GM18517 (cell line): ENCODE data around the gene FAM174B.
A peak's percentile ranks its signal among the peaks of the same experiment; 100 is the strongest.

Source experiments
- ATAC-seq: cut with Tn5 transposase; IDR thresholded peaks from one replicate; pipeline ENCODE4 v1.9.1; 2021; ENCODE audit warnings: mild to moderate bottlenecking, moderate library complexity; ENCODE audit not compliant: unreplicated experiment

The FAM174B gene

DNA sequence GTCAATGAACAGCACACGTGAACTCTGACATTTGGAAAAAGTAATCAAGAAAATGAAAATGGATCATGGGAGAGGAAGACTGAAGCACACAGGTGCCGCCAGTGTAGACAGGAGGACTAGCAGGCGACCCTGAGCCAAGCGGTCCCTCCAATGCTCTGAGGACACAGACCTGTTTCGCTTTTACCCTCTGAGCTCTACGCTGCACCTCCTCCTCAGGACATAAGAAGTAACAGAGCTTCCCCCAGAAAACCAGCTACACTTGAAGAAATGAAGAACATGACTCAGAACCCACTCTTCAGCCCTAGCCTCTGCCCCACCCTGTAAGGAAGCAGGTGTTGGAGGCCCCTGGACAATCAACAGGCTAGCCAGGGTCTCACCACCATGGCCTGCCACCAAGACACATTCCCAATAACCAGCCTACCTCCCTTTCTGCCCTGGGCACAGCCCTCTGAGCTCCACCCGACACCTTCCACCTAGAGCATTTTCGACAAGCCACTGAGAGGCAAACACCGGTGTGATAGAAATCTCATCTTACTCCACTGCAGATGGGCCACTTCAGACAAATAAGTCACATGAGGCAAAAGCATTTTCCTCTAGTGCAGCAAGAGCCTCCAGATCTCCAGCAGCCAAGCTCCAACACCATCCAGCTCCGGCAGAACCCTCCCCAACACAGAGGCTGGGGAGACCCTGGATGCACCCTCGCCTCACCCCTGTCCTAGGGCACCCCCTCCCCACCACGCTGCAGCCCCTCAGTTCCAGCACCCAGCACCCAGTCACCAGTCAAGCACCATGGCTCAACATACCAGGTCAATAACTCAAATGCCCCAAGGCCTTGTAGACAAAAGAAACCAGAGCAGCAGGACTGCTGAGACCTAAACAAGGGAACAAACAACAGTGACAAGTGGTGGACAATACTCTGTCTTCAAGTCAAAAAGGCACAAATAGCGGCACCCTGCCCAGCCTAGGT is 11.4 kb downstream of the FAM174B start:
- no peak for ATAC-seq

DNA sequence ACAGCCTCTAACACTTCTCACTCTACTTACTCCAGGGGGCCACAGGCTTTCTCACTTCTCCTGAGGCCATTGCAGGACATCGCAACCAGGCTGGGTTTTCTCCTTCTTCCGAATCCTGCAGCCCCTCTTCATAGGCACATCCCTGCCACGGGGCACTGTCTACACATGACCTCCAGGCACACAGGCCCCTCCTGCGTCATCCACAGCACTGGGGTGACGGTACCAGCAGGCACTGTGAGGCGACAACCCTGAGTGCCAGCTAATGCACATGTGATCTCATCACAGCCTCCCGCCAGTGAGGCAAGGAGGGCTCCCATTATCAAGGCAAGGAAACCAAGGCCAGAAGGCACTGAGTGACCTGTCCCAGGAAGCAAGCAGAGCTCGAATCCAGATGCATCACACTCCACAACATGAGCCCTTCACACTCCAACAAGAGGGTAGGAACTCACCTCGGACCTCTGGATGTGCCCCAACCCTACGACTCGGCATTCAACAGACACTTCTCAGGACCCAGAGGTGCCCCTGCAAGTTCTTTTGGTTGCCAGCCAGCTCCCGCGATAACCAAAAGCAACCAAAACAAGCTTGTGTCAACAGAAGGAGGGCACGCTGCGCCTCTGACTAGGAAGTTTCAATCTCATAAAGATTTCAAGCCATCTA is 16.7 kb downstream of the FAM174B start:
- no peak for ATAC-seq

DNA sequence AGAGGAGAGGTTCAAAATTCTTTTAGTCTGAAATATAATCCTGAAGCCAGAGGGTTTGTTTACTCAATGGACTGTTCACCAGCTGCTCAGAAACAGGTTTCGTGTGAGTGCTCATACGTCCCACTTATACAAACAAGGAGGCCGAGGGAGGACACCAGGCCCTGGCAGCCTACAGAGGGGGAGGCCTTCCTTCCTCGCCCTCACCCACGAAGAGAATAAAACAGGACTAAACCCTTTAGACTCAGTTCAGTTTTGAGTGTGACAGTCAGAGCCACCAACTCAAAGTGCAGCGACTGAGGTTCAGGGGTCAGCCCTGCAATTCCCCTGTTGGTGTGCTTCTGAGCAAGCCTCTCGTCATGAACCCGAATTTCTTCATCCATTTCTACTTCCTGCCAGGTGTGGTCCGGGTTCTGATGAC is 17.3 kb downstream of the FAM174B start:
- ATAC-seq: no peak

DNA sequence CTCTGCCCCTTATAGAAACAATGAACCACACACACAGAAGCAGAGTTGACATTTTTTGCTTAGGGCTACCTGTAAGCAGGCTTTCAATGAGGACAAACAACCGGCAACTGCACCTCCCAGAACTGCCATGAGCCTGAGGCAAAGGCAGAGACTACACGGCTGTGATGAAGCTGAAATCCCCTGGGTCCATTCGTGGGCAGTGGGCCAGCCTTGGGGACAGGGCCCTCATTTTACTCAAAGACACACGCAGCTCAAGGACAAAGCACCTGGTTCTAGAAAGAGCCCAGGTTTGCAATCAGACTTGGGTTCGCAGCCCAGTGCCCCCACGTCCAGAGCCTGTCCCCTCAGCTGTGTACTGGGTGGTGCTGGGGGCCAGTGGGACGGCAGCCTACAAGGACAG is 17.9 kb downstream of the FAM174B start:
- ATAC-seq: no peak

DNA sequence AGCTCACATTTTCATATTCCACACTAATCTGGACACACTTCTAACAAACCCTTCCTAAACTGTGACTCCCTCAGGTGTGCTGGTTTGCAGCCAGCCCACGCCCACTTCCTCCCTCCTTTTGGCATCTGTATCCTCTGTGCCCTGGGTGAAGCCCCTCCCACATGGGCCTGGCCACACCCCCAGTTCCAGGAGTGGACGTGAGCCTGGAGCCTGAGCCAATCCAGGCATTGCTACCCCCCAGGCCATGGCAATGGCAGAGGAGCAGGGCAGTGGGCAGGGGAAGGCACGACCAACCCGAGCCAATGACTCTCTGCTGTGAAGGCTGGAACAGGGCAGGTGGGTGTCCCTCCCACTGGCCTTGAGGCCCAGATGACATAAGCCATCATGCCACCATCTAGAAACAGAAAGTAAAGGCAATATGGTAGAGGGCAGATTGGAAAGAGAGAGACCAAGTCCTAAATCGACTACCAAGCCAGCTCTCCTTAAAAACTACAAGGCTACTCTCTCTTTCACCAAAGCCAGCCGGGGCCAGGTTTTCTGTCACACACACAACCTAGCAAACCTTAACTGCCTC is 18.6 kb downstream of the FAM174B start:
- ATAC-seq: no peak

DNA sequence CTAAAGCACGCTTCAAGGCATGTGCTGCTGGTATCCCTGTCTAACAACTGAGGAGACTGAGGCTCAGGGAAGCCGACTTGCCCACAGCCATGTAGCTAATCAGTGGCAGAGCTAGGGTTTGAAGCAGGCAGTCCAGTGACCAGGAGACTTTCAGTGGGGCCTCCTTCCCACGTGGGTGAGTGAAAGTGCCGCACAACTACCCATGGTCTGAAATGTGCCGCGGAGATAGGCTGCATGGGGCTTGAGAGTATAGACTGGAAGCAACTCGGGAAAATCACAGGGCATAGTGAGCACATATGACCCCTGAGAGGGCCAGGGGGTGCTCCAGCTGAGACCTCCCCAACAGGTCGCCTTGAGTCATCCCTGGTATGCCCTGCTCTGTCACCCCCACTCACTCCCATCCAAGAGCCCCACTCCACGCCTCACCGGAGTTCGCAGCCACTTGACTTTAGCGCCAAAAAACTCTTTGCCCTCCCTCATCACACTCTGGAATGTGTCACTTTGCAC is 19.1 kb downstream of the FAM174B start:
- no peak for ATAC-seq

DNA sequence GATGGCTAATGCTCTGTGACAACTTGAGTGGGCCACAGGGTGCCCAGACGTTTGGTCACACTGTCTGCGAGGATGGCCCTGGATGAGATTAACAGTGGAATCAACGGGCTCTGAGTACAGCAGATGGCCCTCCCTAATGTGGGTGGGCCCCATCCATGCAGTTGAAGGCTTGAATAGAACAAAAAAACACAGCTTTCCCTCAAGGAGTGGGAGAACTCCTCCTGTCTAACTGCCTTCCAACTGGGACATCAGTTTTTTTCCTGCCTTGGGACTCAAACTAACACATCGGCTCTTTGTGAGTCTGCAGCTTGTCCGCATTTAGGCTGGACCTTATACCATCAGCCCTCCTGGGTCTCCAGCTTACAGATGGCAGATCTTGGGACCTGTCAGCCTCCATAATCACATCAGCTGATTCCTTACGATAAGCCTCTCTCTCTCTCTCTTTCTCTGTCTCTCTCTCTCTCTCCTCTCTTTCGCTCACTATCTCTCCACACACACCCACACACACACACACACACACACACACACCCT is 20.8 kb downstream of the FAM174B start:
- ATAC-seq: no peak

DNA sequence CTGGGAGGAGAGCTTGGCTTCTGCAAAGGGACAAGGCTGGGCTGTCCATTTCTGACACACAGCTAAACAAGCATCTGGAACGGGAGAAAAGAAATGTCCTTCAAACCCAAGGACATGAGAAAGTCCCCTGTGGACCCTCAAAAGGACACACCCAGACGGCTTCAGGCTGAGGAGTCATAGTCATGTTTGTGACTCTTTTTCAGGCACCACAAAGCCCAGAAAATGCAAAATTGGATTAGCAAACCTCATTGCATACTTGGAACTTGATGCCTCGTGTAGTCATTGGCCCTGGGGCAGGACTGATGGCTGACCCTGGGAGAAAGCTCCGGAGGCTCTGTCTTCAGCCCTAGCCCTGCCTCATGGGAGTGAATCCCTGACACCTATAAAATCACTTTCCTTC is 21.5 kb downstream of the FAM174B start:
- ATAC-seq: no peak

DNA sequence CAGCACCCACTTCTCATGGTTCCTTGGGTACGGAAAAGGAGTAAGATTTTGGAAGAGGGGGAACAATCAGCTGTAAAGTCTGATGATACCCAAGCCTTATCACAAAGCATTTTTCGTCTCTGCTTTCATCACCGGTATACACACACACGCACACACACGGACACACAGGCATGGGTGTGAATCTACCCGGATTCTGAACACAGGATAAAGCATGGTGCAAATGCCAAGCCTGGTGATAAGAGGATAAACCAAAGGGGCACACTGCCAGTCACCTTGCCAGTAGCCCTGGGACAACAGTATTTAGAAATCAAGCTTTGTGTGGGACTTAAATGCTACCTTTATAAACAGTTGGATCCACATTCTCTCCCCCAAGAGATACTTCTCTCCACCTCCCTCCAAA is 22.2 kb downstream of the FAM174B start:
- no peak for ATAC-seq

DNA sequence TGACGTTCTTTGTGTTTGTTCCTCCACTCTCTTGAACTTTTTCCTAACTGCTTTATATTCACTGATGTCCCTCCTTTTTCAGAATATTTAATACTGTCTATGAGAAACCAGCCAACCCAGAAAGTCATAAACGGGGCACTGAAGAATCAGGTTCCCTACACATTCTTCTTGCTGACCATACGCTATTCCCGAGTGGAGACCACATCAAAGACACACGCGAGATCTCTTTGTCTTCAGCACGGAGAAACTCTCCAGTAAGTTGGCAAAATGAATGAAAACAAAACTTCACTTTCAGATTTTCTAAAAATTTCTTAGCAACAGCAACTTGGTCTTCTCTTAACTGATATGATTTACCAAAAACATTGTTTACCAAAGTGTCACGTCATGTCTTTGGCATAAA is 22.6 kb downstream of the FAM174B start:
- ATAC-seq: no peak

DNA sequence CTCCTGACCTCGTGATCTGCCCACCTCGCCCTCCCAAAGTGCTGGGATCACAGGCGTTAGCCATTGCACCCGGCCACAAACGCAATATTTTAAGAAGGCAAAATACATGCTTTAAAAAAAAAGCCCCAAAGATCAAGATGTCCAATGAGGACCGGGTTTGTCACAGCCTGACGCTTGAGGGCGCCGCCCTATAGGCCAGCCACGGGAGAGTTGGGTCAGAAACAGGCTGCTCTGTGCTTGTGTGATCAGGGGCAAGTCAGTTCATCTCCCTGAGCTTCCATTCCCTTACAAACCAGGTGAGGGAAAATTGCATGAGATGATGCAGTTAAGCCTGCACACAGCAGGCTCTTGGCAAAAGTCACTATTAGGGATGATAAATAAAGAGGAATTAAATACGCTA is 23.9 kb downstream of the FAM174B start:
- ATAC-seq: no peak

DNA sequence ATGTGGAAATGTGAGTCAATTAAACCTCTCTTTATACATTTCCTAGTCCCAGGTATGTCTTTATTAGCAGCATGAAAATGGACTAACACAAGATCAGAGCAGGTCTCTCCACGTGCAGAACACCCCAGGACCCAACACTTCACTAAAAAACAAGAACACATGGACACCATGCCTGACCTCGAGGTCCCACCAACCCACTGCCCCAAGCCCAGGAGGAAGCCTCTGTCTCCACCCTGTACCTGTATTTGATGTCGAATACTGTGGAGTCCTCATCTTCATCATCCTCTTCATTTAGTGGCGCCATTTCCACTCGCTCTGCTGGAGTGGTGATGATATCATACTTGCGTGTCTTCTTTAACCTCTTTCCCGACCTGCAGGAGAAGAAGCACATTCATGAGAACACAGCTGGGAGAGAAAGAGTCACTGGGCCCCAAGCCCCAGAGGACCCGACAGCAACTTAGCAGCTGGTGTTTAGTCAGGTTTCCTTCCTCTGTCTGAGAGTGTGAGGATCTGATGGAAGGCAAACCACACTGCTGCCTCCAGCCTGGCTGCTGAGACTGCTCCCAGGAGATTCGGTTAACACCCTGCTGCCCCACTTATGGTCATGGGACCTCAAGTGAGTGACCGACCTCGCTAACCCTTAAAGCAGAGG is 25.5 kb downstream of the FAM174B start:
- ATAC-seq: no peak

DNA sequence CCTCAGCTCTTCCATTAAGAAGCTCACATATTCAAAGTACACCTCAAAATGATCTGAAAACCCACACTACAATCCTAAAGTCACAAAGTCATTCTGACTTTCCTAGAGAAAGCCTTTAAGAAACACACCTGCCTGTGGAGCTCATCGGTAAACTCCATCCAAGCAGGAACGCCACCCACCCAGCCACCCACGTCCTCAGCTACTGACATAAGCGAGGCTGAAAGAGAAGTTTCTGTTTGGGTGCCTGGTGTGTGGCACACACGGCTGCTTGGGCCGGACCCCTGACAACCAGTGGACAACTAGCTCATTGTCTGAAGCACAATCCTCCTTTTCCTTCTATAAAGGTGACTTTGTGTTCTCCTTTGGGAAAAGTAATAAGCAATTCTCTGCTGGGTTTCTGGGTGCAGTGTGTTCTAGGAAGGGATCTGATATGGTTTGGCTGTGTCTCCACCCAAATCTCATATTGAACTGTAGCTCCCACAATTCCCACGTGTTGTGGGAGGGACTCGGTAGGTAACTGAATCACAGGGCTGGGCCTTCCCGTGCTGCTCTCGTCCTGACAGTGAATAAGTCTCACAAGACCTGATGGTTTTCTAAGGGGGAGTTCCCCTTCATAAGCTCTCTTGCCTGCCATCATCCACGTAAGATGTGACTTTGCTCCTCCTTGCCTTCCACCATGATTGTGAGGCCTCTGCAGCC is 26.1 kb downstream of the FAM174B start:
- no peak for ATAC-seq

DNA sequence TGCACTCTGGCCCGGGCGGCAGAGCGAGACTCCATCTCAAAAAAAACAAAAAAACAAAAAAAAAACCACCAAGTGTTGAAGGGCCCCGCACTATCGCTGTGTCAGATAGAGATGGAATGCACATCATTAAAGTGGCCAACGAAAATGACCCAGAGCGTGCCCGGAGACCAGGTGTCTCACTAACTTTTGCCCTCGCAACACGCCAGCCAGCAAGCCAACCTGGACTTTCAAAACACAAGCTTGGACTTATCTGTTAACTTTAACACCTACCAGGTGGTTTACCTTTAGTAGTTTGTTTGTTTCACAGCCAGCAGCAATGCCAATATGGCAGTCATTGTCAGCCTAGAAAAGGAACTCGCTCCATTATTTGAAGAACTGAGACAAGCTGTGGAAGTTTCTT is 28.6 kb downstream of the FAM174B start:
- no peak for ATAC-seq

DNA sequence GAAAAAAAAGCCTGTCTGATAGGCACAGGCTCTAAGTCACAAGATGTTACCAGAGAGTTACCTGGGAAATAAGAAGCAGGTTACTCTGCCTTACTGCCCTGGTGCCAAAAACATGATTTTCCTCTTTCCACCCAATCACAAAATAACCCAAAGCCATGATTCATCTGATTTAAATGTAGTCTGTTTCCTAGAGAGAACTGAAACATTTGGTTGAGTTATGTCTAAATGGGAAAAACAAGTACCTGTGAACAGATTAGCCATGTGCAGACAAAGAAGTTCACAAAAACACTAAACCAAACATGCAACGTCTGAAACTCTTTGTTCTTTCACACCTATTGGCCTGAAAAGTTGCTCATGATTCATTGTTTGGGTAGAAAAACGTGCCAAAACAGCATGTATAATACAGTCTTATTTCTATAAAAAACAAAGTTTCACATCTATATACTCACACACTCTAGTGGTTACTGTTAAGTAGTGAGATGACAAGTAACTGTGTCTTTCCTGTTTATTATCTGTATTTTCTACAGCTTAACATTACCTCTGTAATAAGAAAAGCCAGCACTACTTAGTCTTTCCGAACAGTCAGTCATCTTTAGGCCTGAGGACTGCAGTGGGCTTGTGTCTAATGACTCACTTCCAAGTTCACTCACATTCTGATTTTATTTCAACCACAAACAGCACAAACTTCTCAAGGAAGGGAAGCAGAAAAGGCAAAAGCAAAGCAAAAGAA is 30.2 kb downstream of the FAM174B start:
- peak; percentile 71 for ATAC-seq

DNA sequence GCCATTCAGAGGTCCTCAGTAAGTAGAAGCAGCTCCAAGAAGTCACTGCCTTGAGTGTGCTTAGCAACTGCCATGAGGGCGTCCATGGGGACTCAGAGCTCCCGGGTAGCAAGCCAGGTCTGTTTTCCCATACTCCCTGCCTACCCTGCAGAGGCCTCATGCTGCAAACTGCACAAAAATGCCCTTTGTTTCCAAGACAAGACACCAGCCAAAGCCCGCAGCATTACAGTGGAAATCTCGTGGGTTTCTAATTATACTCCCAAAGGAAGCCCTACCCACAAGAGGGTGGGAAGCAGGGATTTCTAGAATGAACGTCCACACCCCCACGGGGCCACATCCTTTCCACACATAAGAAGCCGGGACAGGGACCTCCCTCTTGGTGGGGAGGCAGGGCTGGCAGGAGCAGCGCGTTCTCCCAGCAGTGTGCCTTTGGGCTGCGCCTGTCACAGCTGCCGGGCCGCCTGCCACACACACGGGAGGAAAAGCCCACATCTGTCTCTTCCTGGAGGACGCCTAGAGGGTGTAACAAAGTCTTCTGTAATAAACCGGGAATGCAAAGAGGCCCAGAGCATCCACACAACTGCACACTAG is 31.1 kb downstream of the FAM174B start:
- no peak for ATAC-seq

DNA sequence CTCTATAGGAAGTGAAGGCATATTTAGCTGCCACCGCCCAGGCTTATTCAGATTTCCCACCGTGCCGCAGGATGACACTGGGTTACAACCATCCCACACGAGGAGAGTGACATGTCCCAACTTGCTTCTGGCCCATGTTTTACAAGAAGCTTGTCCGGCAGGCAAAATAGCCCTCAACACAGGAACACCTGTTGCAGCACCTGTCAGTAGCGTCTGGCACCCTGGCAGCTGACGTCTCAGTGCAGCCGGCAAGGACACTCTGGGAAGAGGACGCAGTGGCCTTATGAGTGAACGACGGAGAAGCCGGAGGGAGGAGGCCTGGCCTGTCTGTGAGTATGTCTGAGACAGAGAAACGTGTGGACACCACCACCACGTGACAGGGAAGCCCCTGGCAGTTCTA is 32.1 kb downstream of the FAM174B start:
- no peak for ATAC-seq

DNA sequence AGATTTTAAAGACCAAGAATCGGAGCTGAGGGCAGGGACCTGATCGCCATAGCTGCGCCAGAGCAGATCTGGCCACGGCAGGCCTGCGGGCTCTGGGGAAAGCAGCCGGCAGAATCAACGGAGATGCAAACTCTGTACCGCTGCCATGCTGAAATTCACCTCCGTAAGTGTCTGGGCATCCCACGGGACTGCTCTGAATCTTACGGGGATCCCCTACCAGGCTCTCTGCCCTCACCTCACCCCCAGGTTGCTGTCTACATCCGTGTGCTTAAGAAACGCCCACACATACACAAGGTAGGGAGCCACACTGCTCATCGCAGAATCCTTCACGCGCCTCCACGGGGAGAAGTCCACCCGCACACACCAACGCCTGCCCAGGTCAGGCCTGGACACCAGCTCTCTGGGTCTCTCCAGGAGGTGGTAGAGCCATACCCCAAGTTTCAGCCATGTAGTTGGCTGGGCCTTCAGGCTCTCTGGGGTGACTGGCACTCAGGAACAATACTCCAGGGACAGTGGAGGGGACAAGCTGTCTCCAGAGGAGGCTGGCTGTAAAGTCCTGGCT is 33.5 kb downstream of the FAM174B start:
- no peak for ATAC-seq

DNA sequence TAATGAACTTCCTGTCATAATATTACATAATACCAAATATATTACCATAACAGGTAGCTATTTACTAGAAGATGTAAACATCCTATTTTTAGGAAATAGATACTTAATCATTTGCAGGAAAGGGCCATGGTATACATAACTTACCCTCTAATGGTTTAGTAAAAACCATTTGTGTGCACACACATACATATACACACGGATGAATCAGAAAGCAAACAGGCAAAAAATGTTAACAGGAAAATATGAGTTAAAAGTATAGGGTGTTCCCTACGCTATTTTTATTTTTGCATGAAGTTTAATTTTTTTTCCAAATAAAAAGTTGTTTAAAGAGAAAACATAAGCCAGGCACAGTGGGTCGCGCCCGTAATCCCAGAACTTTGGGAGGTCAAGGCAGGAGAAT is 34.6 kb downstream of the FAM174B start:
- no peak for ATAC-seq
